ENCODE data around the gene ANKRD44. TPM values are rescaled to one million over a fixed set of nuclear protein-coding genes. Genes with fewer than 3 reads are reported as not detected.

Gene ANKRD44
- total RNA-seq, 1 donor from 2014 or later: 12.0 TPM

GRCh38 chr2:197233473-197233872 lies 77.1 kb downstream of the ANKRD44 start:
- no peaks in the 10 kb centered on the region for H3K27me3 Mint-ChIP-seq (ENCODE audit: unreplicated experiment)
- no peaks in the 10 kb centered on the region for H3K4me1 Mint-ChIP-seq (ENCODE audit: low read depth, unreplicated experiment)
- H3K4me3 Mint-ChIP-seq (ENCODE audit: unreplicated experiment): no peak overlapping the region
- TF ChIP-seq CTCF (IDR thresholded peaks at IDR 0.05; ENCODE audit: partially characterized antibody, unreplicated experiment): no peak
- DNase-seq: no peak
- H3K27ac Mint-ChIP-seq (ENCODE audit: unreplicated experiment): no peak overlapping the region
- H3K36me3 Mint-ChIP-seq (ENCODE audit: unreplicated experiment): no peaks in the 10 kb centered on the region
- no peaks in the 10 kb centered on the region for H3K9me3 Mint-ChIP-seq (ENCODE audit: unreplicated experiment)

- Mint-ChIP-seq H3K4me1 (ENCODE audit: low read depth, unreplicated experiment) (no peaks in the 10 kb centered on the region), H3K27ac (ENCODE audit: unreplicated experiment) (no peak overlapping the region), H3K9me3 (ENCODE audit: unreplicated experiment) (no peaks in the 10 kb centered on the region), H3K4me3 (ENCODE audit: unreplicated experiment) (no peak overlapping the region), H3K27me3 (ENCODE audit: unreplicated experiment) (no peaks in the 10 kb centered on the region), H3K36me3 (ENCODE audit: unreplicated experiment) (no peaks in the 10 kb centered on the region)
- no peak for DNase-seq
- no peak for TF ChIP-seq CTCF (IDR thresholded peaks at IDR 0.05; ENCODE audit: partially characterized antibody, unreplicated experiment)
Observed at GRCh38 chr2:197232010-197232409, 78.6 kb downstream of the ANKRD44 start.

- no peaks in the 10 kb centered on the region for H3K36me3 Mint-ChIP-seq (ENCODE audit: unreplicated experiment)
- H3K9me3 Mint-ChIP-seq (ENCODE audit: unreplicated experiment): no peaks in the 10 kb centered on the region
- no peaks in the 10 kb centered on the region for H3K4me1 Mint-ChIP-seq (ENCODE audit: low read depth, unreplicated experiment)
- no peak for DNase-seq
- H3K4me3 Mint-ChIP-seq (ENCODE audit: unreplicated experiment): no peak overlapping the region
- no peak for TF ChIP-seq CTCF (IDR thresholded peaks at IDR 0.05; ENCODE audit: partially characterized antibody, unreplicated experiment)
- H3K27ac Mint-ChIP-seq (ENCODE audit: unreplicated experiment): no peak overlapping the region
- no peaks in the 10 kb centered on the region for H3K27me3 Mint-ChIP-seq (ENCODE audit: unreplicated experiment)
Observed at GRCh38 chr2:197229509-197230443, 80.8 kb downstream of the ANKRD44 start.

GRCh38 chr2:197223451-197223850 lies 87.1 kb downstream of the ANKRD44 start:
- TF ChIP-seq CTCF (IDR thresholded peaks at IDR 0.05; ENCODE audit: partially characterized antibody, unreplicated experiment): no peak
- H3K4me1 Mint-ChIP-seq (ENCODE audit: low read depth, unreplicated experiment): no peaks in the 10 kb centered on the region
- no peaks in the 10 kb centered on the region for H3K36me3 Mint-ChIP-seq (ENCODE audit: unreplicated experiment)
- H3K4me3 Mint-ChIP-seq (ENCODE audit: unreplicated experiment): no peak overlapping the region
- peaks cover 2% of the 10 kb centered on the region for H3K9me3 Mint-ChIP-seq (ENCODE audit: unreplicated experiment)
- no peak for DNase-seq
- H3K27ac Mint-ChIP-seq (ENCODE audit: unreplicated experiment): no peak overlapping the region
- H3K27me3 Mint-ChIP-seq (ENCODE audit: unreplicated experiment): no peaks in the 10 kb centered on the region

- H3K4me1 Mint-ChIP-seq (ENCODE audit: low read depth, unreplicated experiment): peaks cover 12% of the 10 kb centered on the region
- no peak overlapping the region for H3K27ac Mint-ChIP-seq (ENCODE audit: unreplicated experiment)
- no peaks in the 10 kb centered on the region for H3K27me3 Mint-ChIP-seq (ENCODE audit: unreplicated experiment)
- peaks cover 2% of the 10 kb centered on the region for H3K9me3 Mint-ChIP-seq (ENCODE audit: unreplicated experiment)
- H3K4me3 Mint-ChIP-seq (ENCODE audit: unreplicated experiment): no peak overlapping the region
- no peak for DNase-seq
- no peaks in the 10 kb centered on the region for H3K36me3 Mint-ChIP-seq (ENCODE audit: unreplicated experiment)
- no peak for TF ChIP-seq CTCF (IDR thresholded peaks at IDR 0.05; ENCODE audit: partially characterized antibody, unreplicated experiment)
Observed at GRCh38 chr2:197219636-197220035, 90.9 kb downstream of the ANKRD44 start.
